GM21786 (cell line): Measurements from ENCODE around the gene WARS2.
"Not testable (repeated sequence)": the region's sequence is repeated elsewhere in the genome, so short reads cannot be mapped to it uniquely, and the experiment has no call there.

Source experiments
- ATAC-seq: cut with Tn5 transposase; IDR thresholded peaks from one replicate; pipeline ENCODE4 v1.9.1; 2021; ENCODE audit not compliant: unreplicated experiment

The WARS2 gene

GRCh38 chr1:119140177-119141019 lies at the start of gene WARS2:
WARS2 (minus strand) TSS chr1:119140653; CDS start chr1:119140644, 9 bp downstream.
- peak; percentile 94 for ATAC-seq

GRCh38 chr1:119188926-119189325 lies 48.5 kb upstream of the WARS2 start:
- no peak for ATAC-seq

GRCh38 chr1:119187416-119187815 lies 47.0 kb upstream of the WARS2 start:
- no peak for ATAC-seq

- no peak for ATAC-seq
Measured at GRCh38 chr1:119186471-119186870, 46.0 kb upstream of the WARS2 start.

GRCh38 chr1:119184972-119185371 lies 44.5 kb upstream of the WARS2 start:
- no peak for ATAC-seq

GRCh38 chr1:119181218-119181617 lies 40.8 kb upstream of the WARS2 start:
- ATAC-seq = no peak

GRCh38 chr1:119179051-119179450 lies 38.6 kb upstream of the WARS2 start:
- no peak for ATAC-seq

- not testable (repeated sequence) for ATAC-seq
Measured at GRCh38 chr1:119172927-119173326, 32.5 kb upstream of the WARS2 start.

GRCh38 chr1:119171381-119172010 lies 31.0 kb upstream of the WARS2 start:
- not testable (repeated sequence) for ATAC-seq

- no peak for ATAC-seq
Measured at GRCh38 chr1:119163396-119163795, 22.9 kb upstream of the WARS2 start.

GRCh38 chr1:119160866-119161265 lies 20.4 kb upstream of the WARS2 start:
- no peak for ATAC-seq

GRCh38 chr1:119160409-119160808 lies 20.0 kb upstream of the WARS2 start:
- no peak for ATAC-seq

GRCh38 chr1:119159966-119160365 lies 19.5 kb upstream of the WARS2 start:
- ATAC-seq = no peak

GRCh38 chr1:119159111-119159510 lies 18.7 kb upstream of the WARS2 start:
- ATAC-seq = no peak

GRCh38 chr1:119156761-119157160 lies 16.3 kb upstream of the WARS2 start:
- ATAC-seq = not testable (repeated sequence)

- ATAC-seq = not testable (repeated sequence)
Measured at GRCh38 chr1:119155069-119155468, 14.6 kb upstream of the WARS2 start.

GRCh38 chr1:119150150-119150549 lies 9.7 kb upstream of the WARS2 start:
- no peak for ATAC-seq

- no peak for ATAC-seq
Measured at GRCh38 chr1:119147661-119148090, 7.2 kb upstream of the WARS2 start.

GRCh38 chr1:119146466-119146865 lies 6.0 kb upstream of the WARS2 start:
- ATAC-seq = no peak

GRCh38 chr1:119144813-119145212 lies 4.4 kb upstream of the WARS2 start:
- ATAC-seq = no peak

- ATAC-seq = no peak
Measured at GRCh38 chr1:119143706-119144105, 3.3 kb upstream of the WARS2 start.

GRCh38 chr1:119141660-119142059 lies 1.2 kb upstream of the WARS2 start:
- no peak for ATAC-seq
